Naive thymus-derived CD8-positive, alpha-beta T cell (primary cell): ENCODE measurements around the gene PDE8B. TPM values are rescaled to one million over a fixed set of nuclear protein-coding genes. Genes with fewer than 3 reads are reported as not detected.

Source experiments
- ATAC-seq, 2 donors: fragments of 150-1000 bp; cut with Tn5 transposase in 1 of 2; sonication (Bioruptor Pico), chemical (Tn5 transposase) in 1 of 2; 1 replicate in 1 of 2; 2 replicates in 1 of 2; pipeline ENCODE4 v1.10.0; 2021; ENCODE audit warnings: mild to moderate bottlenecking in 2 of 2, moderate library complexity in 2 of 2
- POLR2A ChIA-PET: fragments of 350-600 bp; sonication (Branson Sonifier 250); formaldehyde crosslinking; loops from one replicate; lab custom pipeline; 2021; ENCODE audit warnings: antibody characterized with exemption; lab: Charles Lee
- DNase-seq, 10 donors: peaks; one replicate each; pipeline versions ENCODE4 v3.0.0 to v3.0.0-alpha.2; 2020 to 2022
- H3K27ac Mint-ChIP-seq, 10 donors: one replicate each; pipeline ENCODE4 v1.8.0; 2020 to 2022; ENCODE audit warnings: mild to moderate bottlenecking in 10 of 10, mixed read lengths in 10 of 10, moderate library complexity in 4 of 10, inconsistent platforms in 1 of 10
- H3K27me3 Mint-ChIP-seq, 5 donors: one replicate each; pipeline ENCODE4 v1.8.0; 2021 to 2022; ENCODE audit warnings: mixed read lengths in 5 of 5
- H3K36me3 Mint-ChIP-seq, 3 donors: one replicate each; pipeline ENCODE4 v1.8.0; 2020 to 2022; ENCODE audit warnings: mixed read lengths in 3 of 3, mild to moderate bottlenecking in 2 of 3, inconsistent platforms in 1 of 3
- H3K4me1 Mint-ChIP-seq, 4 donors: one replicate each; pipeline ENCODE4 v1.8.0; 2021 to 2022; ENCODE audit warnings: mixed read lengths in 4 of 4
- H3K4me3 Mint-ChIP-seq, 10 donors: one replicate each; pipeline ENCODE4 v1.8.0; 2020 to 2022; ENCODE audit warnings: mild to moderate bottlenecking in 10 of 10, mixed read lengths in 10 of 10, moderate library complexity in 6 of 10, inconsistent platforms in 1 of 10
- H3K9me3 Mint-ChIP-seq, 9 donors: one replicate each; pipeline ENCODE4 v1.8.0; 2020 to 2022; ENCODE audit warnings: mixed read lengths in 9 of 9, mild to moderate bottlenecking in 3 of 9, inconsistent platforms in 1 of 9, moderate library complexity in 1 of 9
- polyA plus RNA-seq, 3 donors: library from polyadenylated mRNA; unstranded; fragments of 300-500 nt; fragmentation: Illumina TruSeq; gene quantifications; one replicate each; pipeline ENCODE4 v1.2.3, GENCODE V29; 2021
- total RNA-seq, 8 experiments: library from RNA in 2 of 8; stranded (reverse) in 2 of 8; gene quantifications; one replicate each; pipeline ENCODE4 v1.2.3 and lab custom pipeline; 2021 to 2026

Gene PDE8B
- total and polyA plus RNA-seq, 5 experiments from 2014 or later: 0.03 to 0.52 (median 0.12) TPM; not detected in 1

- H3K9me3 Mint-ChIP-seq: no peaks in the 10 kb centered on the region
- POLR2A ChIA-PET: no interaction called here
- H3K4me3 Mint-ChIP-seq: no peak overlapping the region
- no peaks in the 10 kb centered on the region for H3K27me3 Mint-ChIP-seq
- H3K4me1 Mint-ChIP-seq: no peaks in the 10 kb centered on the region
- no peak overlapping the region for H3K27ac Mint-ChIP-seq
- ATAC-seq (no peak), DNase-seq (no peak)
- H3K36me3 Mint-ChIP-seq: no peaks in the 10 kb centered on the region
Observed at GRCh38 chr5:77397686-77398292, 187.3 kb downstream of the PDE8B start.

GRCh38 chr5:77398458-77398857 is 188.0 kb downstream of the PDE8B start:
- Mint-ChIP-seq H3K9me3 (no peaks in the 10 kb centered on the region), H3K36me3 (no peaks in the 10 kb centered on the region), H3K27ac (no peak overlapping the region), H3K4me1 (no peaks in the 10 kb centered on the region), H3K4me3 (no peak overlapping the region), H3K27me3 (no peaks in the 10 kb centered on the region)
- DNase-seq (no peak), ATAC-seq (no peak)
- POLR2A ChIA-PET: no interaction called here

- Mint-ChIP-seq H3K27me3 (no peaks in the 10 kb centered on the region), H3K27ac (no peak overlapping the region), H3K9me3 (no peaks in the 10 kb centered on the region), H3K4me3 (no peak overlapping the region), H3K36me3 (no peaks in the 10 kb centered on the region), H3K4me1 (no peaks in the 10 kb centered on the region)
- no peak for ATAC-seq
- DNase-seq: no peak
- POLR2A ChIA-PET: no interaction called here
Observed at GRCh38 chr5:77398896-77399295, 188.4 kb downstream of the PDE8B start.

GRCh38 chr5:77400645-77401044 is 190.2 kb downstream of the PDE8B start:
- Mint-ChIP-seq H3K27me3 (peaks cover 0 to 7% (median 3%) of the 10 kb centered on the region in 5 donors), H3K4me3 (no peak overlapping the region), H3K27ac (no peak overlapping the region), H3K9me3 (no peaks in the 10 kb centered on the region), H3K4me1 (no peaks in the 10 kb centered on the region), H3K36me3 (no peaks in the 10 kb centered on the region)
- POLR2A ChIA-PET: no interaction called here
- ATAC-seq (no peak), DNase-seq (no peak)

- H3K4me1 Mint-ChIP-seq: no peaks in the 10 kb centered on the region
- peaks cover 2 to 16% (median 5%) of the 10 kb centered on the region in 5 donors for H3K27me3 Mint-ChIP-seq
- DNase-seq (no peak), ATAC-seq (no peak)
- no peaks in the 10 kb centered on the region for H3K9me3 Mint-ChIP-seq
- no peak overlapping the region for H3K27ac Mint-ChIP-seq
- no peak overlapping the region for H3K4me3 Mint-ChIP-seq
- POLR2A ChIA-PET: no interaction called here
- no peaks in the 10 kb centered on the region for H3K36me3 Mint-ChIP-seq
Observed at GRCh38 chr5:77402796-77403195, 192.3 kb downstream of the PDE8B start.

- Mint-ChIP-seq H3K9me3 (no peaks in the 10 kb centered on the region), H3K4me3 (no peak overlapping the region), H3K4me1 (no peaks in the 10 kb centered on the region), H3K27ac (peak overlapping the region in 1 of 10 donors; percentile 0), H3K36me3 (no peaks in the 10 kb centered on the region), H3K27me3 (peaks cover 3 to 16% (median 7%) of the 10 kb centered on the region in 5 donors)
- POLR2A ChIA-PET: no interaction called here
- DNase-seq: no peak
- no peak for ATAC-seq
Observed at GRCh38 chr5:77407152-77407551, 196.7 kb downstream of the PDE8B start.

GRCh38 chr5:77409870-77410621 is 199.6 kb downstream of the PDE8B start:
- Mint-ChIP-seq H3K27me3 (peaks cover 3 to 16% (median 10%) of the 10 kb centered on the region in 5 donors), H3K4me3 (no peak overlapping the region), H3K9me3 (no peaks in the 10 kb centered on the region), H3K4me1 (no peaks in the 10 kb centered on the region), H3K27ac (no peak overlapping the region), H3K36me3 (no peaks in the 10 kb centered on the region)
- POLR2A ChIA-PET: no interaction called here
- DNase-seq: no peak
- ATAC-seq: peak in 1 of 2 donors; percentile 16

GRCh38 chr5:77413049-77413448 is 202.6 kb downstream of the PDE8B start:
- ATAC-seq (no peak), DNase-seq (no peak)
- Mint-ChIP-seq H3K4me3 (no peak overlapping the region), H3K27ac (no peak overlapping the region), H3K27me3 (peaks cover 4 to 24% (median 13%) of the 10 kb centered on the region in 5 donors), H3K9me3 (no peaks in the 10 kb centered on the region), H3K4me1 (no peaks in the 10 kb centered on the region), H3K36me3 (no peaks in the 10 kb centered on the region)
- POLR2A ChIA-PET: no interaction called here

GRCh38 chr5:77418162-77418561 is 207.7 kb downstream of the PDE8B start:
- H3K4me1 Mint-ChIP-seq: no peaks in the 10 kb centered on the region
- no peak for DNase-seq
- H3K27ac Mint-ChIP-seq: no peak overlapping the region
- POLR2A ChIA-PET: no interaction called here
- H3K27me3 Mint-ChIP-seq: peaks cover 2 to 24% (median 13%) of the 10 kb centered on the region in 5 donors
- H3K4me3 Mint-ChIP-seq: no peak overlapping the region
- no peak for ATAC-seq
- H3K9me3 Mint-ChIP-seq: peaks cover 0 to 2% (median 0%) of the 10 kb centered on the region in 9 donors
- H3K36me3 Mint-ChIP-seq: peaks cover 0 to 3% (median 0%) of the 10 kb centered on the region in 3 donors

- Mint-ChIP-seq H3K4me3 (no peak overlapping the region), H3K27ac (no peak overlapping the region), H3K36me3 (peaks cover 0 to 3% (median 0%) of the 10 kb centered on the region in 3 donors), H3K27me3 (peaks cover 2 to 24% (median 13%) of the 10 kb centered on the region in 5 donors), H3K4me1 (no peaks in the 10 kb centered on the region), H3K9me3 (peaks cover 0 to 2% (median 0%) of the 10 kb centered on the region in 9 donors)
- POLR2A ChIA-PET: no interaction called here
- ATAC-seq (no peak), DNase-seq (no peak)
Observed at GRCh38 chr5:77418601-77419581, 208.4 kb downstream of the PDE8B start.

- Mint-ChIP-seq H3K36me3 (peaks cover 0 to 3% (median under 1%) of the 10 kb centered on the region in 3 donors), H3K4me1 (no peaks in the 10 kb centered on the region), H3K4me3 (no peak overlapping the region), H3K9me3 (peaks cover 0 to 2% (median 0%) of the 10 kb centered on the region in 9 donors), H3K27me3 (peaks cover 2 to 24% (median 12%) of the 10 kb centered on the region in 5 donors), H3K27ac (no peak overlapping the region)
- DNase-seq (no peak), ATAC-seq (no peak)
- POLR2A ChIA-PET: no interaction called here
Observed at GRCh38 chr5:77419644-77420582, 209.4 kb downstream of the PDE8B start.

GRCh38 chr5:77420940-77421339 is 210.5 kb downstream of the PDE8B start:
- POLR2A ChIA-PET: no interaction called here
- H3K9me3 Mint-ChIP-seq: peaks cover 0 to 2% (median 0%) of the 10 kb centered on the region in 9 donors
- peaks cover 2 to 19% (median 8%) of the 10 kb centered on the region in 5 donors for H3K27me3 Mint-ChIP-seq
- no peak for DNase-seq
- ATAC-seq: no peak
- no peaks in the 10 kb centered on the region for H3K4me1 Mint-ChIP-seq
- peaks cover 0 to 5% (median 4%) of the 10 kb centered on the region in 3 donors for H3K36me3 Mint-ChIP-seq
- no peak overlapping the region for H3K27ac Mint-ChIP-seq
- H3K4me3 Mint-ChIP-seq: no peak overlapping the region
